Fibroblast of lung (primary cell): ENCODE results near the gene SYNM. TPM values are rescaled to one million over a fixed set of nuclear protein-coding genes. Genes with fewer than 3 reads are reported as not detected.

Experiments used
- DNase-seq, 2 donors: peaks; one replicate each; pipeline versions ENCODE4 v3.0.0 to v3.0.0-alpha.2; 2010; ENCODE audit warnings: low read depth in 2 of 2
- H2AFZ ChIP-seq: 2 replicates; pipeline ENCODE4 v1.5.1; 2012; ENCODE audit warnings: low read length, control low read depth, inconsistent platforms
- H3K27ac ChIP-seq: 2 replicates; pipeline ENCODE4 v1.5.1; 2011; ENCODE audit warnings: low read length, control low read depth; ENCODE audit not compliant: insufficient read depth
- H3K27me3 ChIP-seq: 2 replicates; pipeline ENCODE4 v1.5.1; 2011; ENCODE audit warnings: mild to moderate bottlenecking, low read length; ENCODE audit not compliant: control insufficient read depth, insufficient read depth
- H3K36me3 ChIP-seq: 2 replicates; pipeline ENCODE4 v1.5.1; 2011; ENCODE audit warnings: low read length; ENCODE audit not compliant: control insufficient read depth, insufficient read depth
- H3K4me1 ChIP-seq: 2 replicates; pipeline ENCODE4 v1.5.1; 2011; ENCODE audit warnings: low read length; ENCODE audit not compliant: control insufficient read depth, insufficient read depth; ENCODE audit errors: extremely low read depth
- H3K4me2 ChIP-seq: 2 replicates; pipeline ENCODE4 v1.5.1; 2011; ENCODE audit warnings: low read length, control low read depth; ENCODE audit not compliant: insufficient read depth; ENCODE audit errors: extremely low read depth
- H3K4me3 ChIP-seq, 4 experiments: fragments of 200-600 bp in 1 of 4; sonication (generic) in 1 of 4; replicated peaks in 1 of 4; 2 replicates each; pipeline ENCODE4 v1.5.1; 2011 to 2016; ENCODE audit warnings: low read length in 4 of 4, low read depth in 3 of 4, mild to moderate bottlenecking in 3 of 4, control low read depth in 2 of 4, inconsistent platforms in 1 of 4, mixed read lengths in 1 of 4; ENCODE audit not compliant: insufficient read depth in 1 of 4; ENCODE audit errors: control extremely low read depth in 1 of 4
- H3K79me2 ChIP-seq: 2 replicates; pipeline ENCODE4 v1.5.1; 2012; ENCODE audit warnings: mild to moderate bottlenecking, low read length, inconsistent platforms; ENCODE audit not compliant: control insufficient read depth, insufficient read depth
- H3K9ac ChIP-seq: 2 replicates; pipeline ENCODE4 v1.5.1; 2011; ENCODE audit warnings: mild to moderate bottlenecking, low read length, control low read depth; ENCODE audit not compliant: insufficient read depth
- H3K9me3 ChIP-seq: 2 replicates; pipeline ENCODE4 v1.5.1; 2012; ENCODE audit warnings: low read depth, low read length; ENCODE audit not compliant: control insufficient read depth, insufficient read depth
- H4K20me1 ChIP-seq: 2 replicates; pipeline ENCODE4 v1.5.1; 2011; ENCODE audit warnings: low read length; ENCODE audit not compliant: control insufficient read depth, insufficient read depth; ENCODE audit errors: extremely low read depth
- CTCF ChIP-seq, 2 donors: IDR thresholded peaks in 1 of 2; conservative IDR thresholded peaks in 1 of 2; 1 replicate in 1 of 2; 2 replicates in 1 of 2; pipeline ENCODE4 v1.5.1; 2011 to 2012; ENCODE audit warnings: low read length in 2 of 2, control low read depth in 1 of 2, inconsistent platforms in 1 of 2, low read depth in 1 of 2, mild to moderate bottlenecking in 1 of 2
- EZH2 ChIP-seq: IDR thresholded peaks from 2 replicates; pipeline ENCODE4 v1.5.1; 2012; ENCODE audit warnings: low read length, control low read depth, mild to moderate bottlenecking; ENCODE audit errors: missing control alignments
- polyA plus RNA-seq, 2 donors: library from polyadenylated mRNA; depleted of rRNA in 1 of 2; stranded (reverse) in 1 of 2; unstranded in 1 of 2; fragments of >200 nt; gene quantifications; 2 replicates each; pipeline ENCODE4 v1.2.1, GENCODE V29; 2011 to 2012; ENCODE audit warnings: missing spikeins in 1 of 2
- total RNA-seq: library from RNA; depleted of rRNA; stranded (reverse); fragments of >200 nt; gene quantifications from 2 replicates; pipeline ENCODE4 v1.2.1, GENCODE V29; 2014

Gene SYNM
- total and polyA plus RNA-seq, 2 donors (not counting 1 experiment from before 2014, with no cell fraction given): 1.8 to 8.6 TPM

DNA sequence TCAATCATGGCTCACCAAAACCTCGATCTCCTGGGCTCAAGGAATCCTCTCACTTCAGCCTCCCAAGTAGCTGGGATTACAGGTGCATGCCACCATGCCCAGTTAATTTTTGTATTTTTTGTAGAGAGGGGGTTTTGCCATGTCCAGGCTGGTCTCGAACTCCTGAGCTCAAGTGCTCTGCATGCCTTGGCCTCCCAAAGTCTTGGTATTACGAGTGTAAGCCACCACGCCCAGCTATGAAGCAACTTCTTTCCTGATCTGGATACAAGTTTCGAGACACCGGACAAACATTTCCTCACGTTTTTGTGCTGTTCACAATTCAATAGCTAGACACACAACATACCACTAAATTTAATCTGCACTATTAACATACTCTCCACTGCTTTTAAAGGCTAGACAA lies 3.4 kb upstream of the SYNM start:
- peaks cover 16% of the 10 kb centered on the region for H3K27me3 ChIP-seq
- no peak overlapping the region for H3K4me3 ChIP-seq
- no peak overlapping the region for H3K9ac ChIP-seq
- no peak overlapping the region for H3K4me2 ChIP-seq
- no peak for TF ChIP-seq EZH2
- H3K9me3 ChIP-seq: no peaks in the 10 kb centered on the region
- no peaks in the 10 kb centered on the region for H3K79me2 ChIP-seq
- H4K20me1 ChIP-seq: no peaks in the 10 kb centered on the region
- no peak for DNase-seq
- H3K4me1 ChIP-seq: no peaks in the 10 kb centered on the region
- H3K27ac ChIP-seq: no peak overlapping the region
- H3K36me3 ChIP-seq: no peaks in the 10 kb centered on the region
- no peak overlapping the region for H2AFZ ChIP-seq

- Histone ChIP-seq H3K9ac (no peak overlapping the region), H3K27ac (no peak overlapping the region), H3K27me3 (peaks cover 13% of the 10 kb centered on the region), H3K36me3 (no peaks in the 10 kb centered on the region), H3K4me2 (no peak overlapping the region), H4K20me1 (no peaks in the 10 kb centered on the region), H3K4me1 (no peaks in the 10 kb centered on the region), H3K9me3 (no peaks in the 10 kb centered on the region), H3K4me3 (no peak overlapping the region), H2AFZ (no peak overlapping the region), H3K79me2 (no peaks in the 10 kb centered on the region)
- peak in 1 of 2 donors; percentile 7 for DNase-seq
- TF ChIP-seq CTCF (conservative IDR thresholded peaks at IDR 0.05 in 1 of 2, IDR thresholded peaks at IDR 0.05 in 1 of 2; ENCODE audit: low read depth in 1 of 2, low read length in 2 of 2): no peak
- no peak for TF ChIP-seq EZH2
These were observed 2.3 kb upstream of the SYNM start for GRCh38 chr15:99102332-99103235.

GRCh38 chr15:99103279-99103678 lies 1.6 kb upstream of the SYNM start:
- H3K4me3 ChIP-seq: no peak overlapping the region
- no peaks in the 10 kb centered on the region for H3K9me3 ChIP-seq
- H3K4me1 ChIP-seq: no peaks in the 10 kb centered on the region
- H3K36me3 ChIP-seq: no peaks in the 10 kb centered on the region
- H2AFZ ChIP-seq: no peak overlapping the region
- no peak overlapping the region for H3K27ac ChIP-seq
- no peaks in the 10 kb centered on the region for H3K79me2 ChIP-seq
- H3K27me3 ChIP-seq: peaks cover 13% of the 10 kb centered on the region
- H4K20me1 ChIP-seq: no peaks in the 10 kb centered on the region
- H3K9ac ChIP-seq: no peak overlapping the region
- H3K4me2 ChIP-seq: no peak overlapping the region
- no peak for DNase-seq
- TF ChIP-seq EZH2 (no peak), CTCF (conservative IDR thresholded peaks at IDR 0.05 in 1 of 2, IDR thresholded peaks at IDR 0.05 in 1 of 2; ENCODE audit: low read depth in 1 of 2, low read length in 2 of 2) (no peak)
